Measurements from ENCODE around the gene KLHL22.

DNA sequence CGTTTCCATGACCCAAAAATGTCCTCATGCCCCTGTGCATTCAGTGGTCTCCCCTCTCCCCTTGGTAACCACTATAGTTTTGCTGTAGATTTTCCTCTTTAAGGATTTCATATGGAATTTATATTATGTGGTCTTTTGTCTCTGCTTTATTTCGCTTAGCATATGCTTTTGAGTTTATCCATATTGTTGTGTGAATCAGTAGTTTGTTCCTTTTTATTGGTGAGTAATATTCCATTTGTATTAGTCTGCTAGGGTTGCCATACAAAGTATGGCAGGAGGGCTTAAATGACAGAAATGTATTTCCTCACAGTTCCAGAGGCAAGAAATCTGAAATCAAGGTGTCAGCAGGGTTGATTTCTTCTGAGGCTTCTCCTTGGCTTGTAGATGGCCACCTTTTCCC lies 98.1 kb downstream of the KLHL22 start:
- TF ChIP-seq, protein P1, sequence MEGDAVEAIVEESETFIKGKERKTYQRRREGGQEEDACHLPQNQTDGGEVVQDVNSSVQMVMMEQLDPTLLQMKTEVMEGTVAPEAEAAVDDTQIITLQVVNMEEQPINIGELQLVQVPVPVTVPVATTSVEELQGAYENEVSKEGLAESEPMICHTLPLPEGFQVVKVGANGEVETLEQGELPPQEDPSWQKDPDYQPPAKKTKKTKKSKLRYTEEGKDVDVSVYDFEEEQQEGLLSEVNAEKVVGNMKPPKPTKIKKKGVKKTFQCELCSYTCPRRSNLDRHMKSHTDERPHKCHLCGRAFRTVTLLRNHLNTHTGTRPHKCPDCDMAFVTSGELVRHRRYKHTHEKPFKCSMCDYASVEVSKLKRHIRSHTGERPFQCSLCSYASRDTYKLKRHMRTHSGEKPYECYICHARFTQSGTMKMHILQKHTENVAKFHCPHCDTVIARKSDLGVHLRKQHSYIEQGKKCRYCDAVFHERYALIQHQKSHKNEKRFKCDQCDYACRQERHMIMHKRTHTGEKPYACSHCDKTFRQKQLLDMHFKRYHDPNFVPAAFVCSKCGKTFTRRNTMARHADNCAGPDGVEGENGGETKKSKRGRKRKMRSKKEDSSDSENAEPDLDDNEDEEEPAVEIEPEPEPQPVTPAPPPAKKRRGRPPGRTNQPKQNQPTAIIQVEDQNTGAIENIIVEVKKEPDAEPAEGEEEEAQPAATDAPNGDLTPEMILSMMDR (IDR thresholded peaks at IDR 0.05), result no peak
- no peak for TF ChIP-seq ZFX (IDR thresholded peaks at IDR 0.05; ENCODE audit: borderline replicate concordance)
